ENCODE data around the gene PI3. TPM values are rescaled to one million over a fixed set of nuclear protein-coding genes. Genes with fewer than 3 reads are reported as not detected.

Gene PI3
- total and polyA plus RNA-seq, 4 donors = not detected

- H3K27ac ChIP-seq (ENCODE audit: low read depth in 1 of 2, low read length in 2 of 2) = no peak overlapping the region
- TF ChIP-seq JUND (IDR thresholded peaks at IDR 0.05) = no peak
- TF ChIP-seq RXRA (IDR thresholded peaks at IDR 0.05) = no peak
- TF ChIP-seq YY1 (IDR thresholded peaks at IDR 0.05) = no peak
- TF ChIP-seq RAD21 (IDR thresholded peaks at IDR 0.05) = no peak
- no peaks in the 10 kb centered on the region for H3K4me1 ChIP-seq (ENCODE audit: control insufficient read depth in 4 of 4, insufficient read depth in 4 of 4, low read length in 3 of 4)
- H3K4me3 ChIP-seq (ENCODE audit: low read depth in 1 of 3, low read length in 3 of 3) = no peak overlapping the region
- H3K27me3 ChIP-seq (ENCODE audit: control insufficient read depth in 4 of 4, insufficient read depth in 4 of 4, low read length in 3 of 4) = no peaks in the 10 kb centered on the region
- WGBS = 76% methylated on average over 4 of the region's 4 CpGs
- H3K36me3 ChIP-seq (ENCODE audit: control insufficient read depth in 4 of 4, insufficient read depth in 3 of 4, low read depth in 1 of 4, low read length in 3 of 4) = no peaks in the 10 kb centered on the region
- no peak overlapping the region for H3K9ac ChIP-seq (ENCODE audit: low read depth in 1 of 2, low read length in 2 of 2)
- DNase-seq (ENCODE audit: low spot score) = no peak
- no peaks in the 10 kb centered on the region for H3K9me3 ChIP-seq (ENCODE audit: control insufficient read depth in 4 of 4, low read length in 3 of 4)
Observed at GRCh38 chr20:45218124-45218523, 43.4 kb downstream of the PI3 start.

- Histone ChIP-seq H3K36me3 (ENCODE audit: control insufficient read depth in 4 of 4, insufficient read depth in 3 of 4, low read depth in 1 of 4, low read length in 3 of 4) (no peaks in the 10 kb centered on the region), H3K27me3 (ENCODE audit: control insufficient read depth in 4 of 4, insufficient read depth in 4 of 4, low read length in 3 of 4) (no peaks in the 10 kb centered on the region), H3K27ac (ENCODE audit: low read depth in 1 of 2, low read length in 2 of 2) (no peak overlapping the region), H3K9ac (ENCODE audit: low read depth in 1 of 2, low read length in 2 of 2) (no peak overlapping the region), H3K9me3 (ENCODE audit: control insufficient read depth in 4 of 4, low read length in 3 of 4) (no peaks in the 10 kb centered on the region), H3K4me3 (ENCODE audit: low read depth in 1 of 3, low read length in 3 of 3) (no peak overlapping the region), H3K4me1 (ENCODE audit: control insufficient read depth in 4 of 4, insufficient read depth in 4 of 4, low read length in 3 of 4) (no peaks in the 10 kb centered on the region)
- WGBS = 87% methylated on average over 2 of the region's 2 CpGs
- TF ChIP-seq YY1 (IDR thresholded peaks at IDR 0.05) (no peak), EGR1 (IDR thresholded peaks at IDR 0.05; ENCODE audit: low read depth in 2 of 2) (no peak), FOXA1 (IDR thresholded peaks at IDR 0.05) (no peak), SP1 (IDR thresholded peaks at IDR 0.05) (no peak)
- DNase-seq (ENCODE audit: low spot score) = no peak
Observed at GRCh38 chr20:45218636-45219035, 43.9 kb downstream of the PI3 start.

GRCh38 chr20:45221076-45221475 lies 46.4 kb downstream of the PI3 start, which contains the start of gene SEMG2:
Gene SEMG2, plus strand, starts transcription at chr20:45221373. Its CDS starts 17 bp downstream, at chr20:45221390.
- no peaks in the 10 kb centered on the region for H3K36me3 ChIP-seq (ENCODE audit: control insufficient read depth in 4 of 4, insufficient read depth in 3 of 4, low read depth in 1 of 4, low read length in 3 of 4)

More at GRCh38 chr20:45221076-45221475, 46.4 kb downstream of the PI3 start, which contains the start of gene SEMG2:
- Histone ChIP-seq H3K27me3 (ENCODE audit: control insufficient read depth in 4 of 4, insufficient read depth in 4 of 4, low read length in 3 of 4) (peaks cover 0 to 3% (median 1%) of the 10 kb centered on the region in 4 donors), H3K27ac (ENCODE audit: low read depth in 1 of 2, low read length in 2 of 2) (no peak within 1 kb of the TSS), H3K4me1 (ENCODE audit: control insufficient read depth in 4 of 4, insufficient read depth in 4 of 4, low read length in 3 of 4) (no peaks in the 10 kb centered on the region), H3K9ac (ENCODE audit: low read depth in 1 of 2, low read length in 2 of 2) (no peak within 1 kb of the TSS), H3K9me3 (ENCODE audit: control insufficient read depth in 4 of 4, low read length in 3 of 4) (no peaks in the 10 kb centered on the region), H3K4me3 (ENCODE audit: low read depth in 1 of 3, low read length in 3 of 3) (no peak within 1 kb of the TSS)
- WGBS = 86% methylated on average over 4 of the region's 4 CpGs
- no peak for DNase-seq (ENCODE audit: low spot score)
- TF ChIP-seq GABPA (IDR thresholded peaks at IDR 0.05 in 1 of 2, conservative IDR thresholded peaks at IDR 0.05 in 1 of 2) (no peak), EGR1 (IDR thresholded peaks at IDR 0.05; ENCODE audit: low read depth in 2 of 2) (no peak), RXRA (IDR thresholded peaks at IDR 0.05) (no peak), YY1 (IDR thresholded peaks at IDR 0.05) (no peak), NR2F2 (IDR thresholded peaks at IDR 0.05) (no peak), TAF1 (conservative IDR thresholded peaks at IDR 0.05) (no peak), REST (IDR thresholded peaks at IDR 0.05) (no peak), FOXA1 (IDR thresholded peaks at IDR 0.05) (no peak), JUND (IDR thresholded peaks at IDR 0.05) (no peak), HNF4G (IDR thresholded peaks at IDR 0.05) (no peak), RAD21 (IDR thresholded peaks at IDR 0.05) (no peak), FOXA2 (IDR thresholded peaks at IDR 0.05) (no peak), SP1 (IDR thresholded peaks at IDR 0.05) (no peak)
- TF ChIP-seq, protein P1, sequence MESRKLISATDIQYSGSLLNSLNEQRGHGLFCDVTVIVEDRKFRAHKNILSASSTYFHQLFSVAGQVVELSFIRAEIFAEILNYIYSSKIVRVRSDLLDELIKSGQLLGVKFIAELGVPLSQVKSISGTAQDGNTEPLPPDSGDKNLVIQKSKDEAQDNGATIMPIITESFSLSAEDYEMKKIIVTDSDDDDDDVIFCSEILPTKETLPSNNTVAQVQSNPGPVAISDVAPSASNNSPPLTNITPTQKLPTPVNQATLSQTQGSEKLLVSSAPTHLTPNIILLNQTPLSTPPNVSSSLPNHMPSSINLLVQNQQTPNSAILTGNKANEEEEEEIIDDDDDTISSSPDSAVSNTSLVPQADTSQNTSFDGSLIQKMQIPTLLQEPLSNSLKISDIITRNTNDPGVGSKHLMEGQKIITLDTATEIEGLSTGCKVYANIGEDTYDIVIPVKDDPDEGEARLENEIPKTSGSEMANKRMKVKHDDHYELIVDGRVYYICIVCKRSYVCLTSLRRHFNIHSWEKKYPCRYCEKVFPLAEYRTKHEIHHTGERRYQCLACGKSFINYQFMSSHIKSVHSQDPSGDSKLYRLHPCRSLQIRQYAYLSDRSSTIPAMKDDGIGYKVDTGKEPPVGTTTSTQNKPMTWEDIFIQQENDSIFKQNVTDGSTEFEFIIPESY (IDR thresholded peaks at IDR 0.05) = no peak
- TF ChIP-seq, protein P2, sequence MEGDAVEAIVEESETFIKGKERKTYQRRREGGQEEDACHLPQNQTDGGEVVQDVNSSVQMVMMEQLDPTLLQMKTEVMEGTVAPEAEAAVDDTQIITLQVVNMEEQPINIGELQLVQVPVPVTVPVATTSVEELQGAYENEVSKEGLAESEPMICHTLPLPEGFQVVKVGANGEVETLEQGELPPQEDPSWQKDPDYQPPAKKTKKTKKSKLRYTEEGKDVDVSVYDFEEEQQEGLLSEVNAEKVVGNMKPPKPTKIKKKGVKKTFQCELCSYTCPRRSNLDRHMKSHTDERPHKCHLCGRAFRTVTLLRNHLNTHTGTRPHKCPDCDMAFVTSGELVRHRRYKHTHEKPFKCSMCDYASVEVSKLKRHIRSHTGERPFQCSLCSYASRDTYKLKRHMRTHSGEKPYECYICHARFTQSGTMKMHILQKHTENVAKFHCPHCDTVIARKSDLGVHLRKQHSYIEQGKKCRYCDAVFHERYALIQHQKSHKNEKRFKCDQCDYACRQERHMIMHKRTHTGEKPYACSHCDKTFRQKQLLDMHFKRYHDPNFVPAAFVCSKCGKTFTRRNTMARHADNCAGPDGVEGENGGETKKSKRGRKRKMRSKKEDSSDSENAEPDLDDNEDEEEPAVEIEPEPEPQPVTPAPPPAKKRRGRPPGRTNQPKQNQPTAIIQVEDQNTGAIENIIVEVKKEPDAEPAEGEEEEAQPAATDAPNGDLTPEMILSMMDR (IDR thresholded peaks at IDR 0.05; ENCODE audit: low read depth, low read length, missing input control) = no peak
- TF ChIP-seq, protein P3, sequence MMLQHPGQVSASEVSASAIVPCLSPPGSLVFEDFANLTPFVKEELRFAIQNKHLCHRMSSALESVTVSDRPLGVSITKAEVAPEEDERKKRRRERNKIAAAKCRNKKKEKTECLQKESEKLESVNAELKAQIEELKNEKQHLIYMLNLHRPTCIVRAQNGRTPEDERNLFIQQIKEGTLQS (IDR thresholded peaks at IDR 0.05) = no peak
